Activated T-helper 1 cell treated with anti-CD3 and anti-CD28 coated beads, Interleukin-12 subunit alpha, Interleukin-12 subunit beta, Interleukin-2, Interleukin-4 antibody, amounts not matched to agents 30 ng/mL and 10 ng/mL and 1 ng/mL, durations not matched to agents 14 hours and 24 hours and 36 hours (primary cell): Measurements from ENCODE around the gene SALL4. TPM values are rescaled to one million over a fixed set of nuclear protein-coding genes. Genes with fewer than 3 reads are reported as not detected.
A peak's percentile ranks its signal among the peaks of the same experiment; 100 is the strongest.
"Not testable (repeated sequence)": the region's sequence is repeated elsewhere in the genome, so short reads cannot be mapped to it uniquely, and the experiment has no call there.

Experiments
- DNase-seq: peaks from one replicate; pipeline ENCODE4 v3.0.0; 2021; ENCODE audit warnings: low spot score
- H3K27ac Mint-ChIP-seq: one replicate; pipeline ENCODE4 v1.8.0; 2021; ENCODE audit warnings: mild to moderate bottlenecking, mixed read lengths
- H3K27me3 Mint-ChIP-seq: one replicate; pipeline ENCODE4 v1.8.0; 2022; ENCODE audit warnings: mild to moderate bottlenecking, moderate library complexity, mixed read lengths; ENCODE audit not compliant: insufficient read depth
- H3K36me3 Mint-ChIP-seq: one replicate; pipeline ENCODE4 v1.8.0; 2021; ENCODE audit warnings: low read depth, mixed read lengths
- H3K4me1 Mint-ChIP-seq: one replicate; pipeline ENCODE4 v1.8.0; 2021; ENCODE audit warnings: low read depth, mixed read lengths
- H3K4me3 Mint-ChIP-seq: one replicate; pipeline ENCODE4 v1.8.0; 2021; ENCODE audit warnings: mild to moderate bottlenecking, moderate library complexity, mixed read lengths
- H3K9me3 Mint-ChIP-seq: one replicate; pipeline ENCODE4 v1.8.0; 2021; ENCODE audit warnings: mixed read lengths
- intact Hi-C: fragments of 100-400 bp; cut with micrococcal nuclease; formaldehyde crosslinking; loops from one replicate; pipeline ENCODE4 v1.15.1; 2024
- total RNA-seq: library from RNA; stranded (reverse); gene quantifications from 2 replicates; pipeline ENCODE4 v1.2.3, GENCODE V29; 2022

Gene SALL4
- total RNA-seq, 1 donor from 2014 or later: 1.0 TPM

DNA sequence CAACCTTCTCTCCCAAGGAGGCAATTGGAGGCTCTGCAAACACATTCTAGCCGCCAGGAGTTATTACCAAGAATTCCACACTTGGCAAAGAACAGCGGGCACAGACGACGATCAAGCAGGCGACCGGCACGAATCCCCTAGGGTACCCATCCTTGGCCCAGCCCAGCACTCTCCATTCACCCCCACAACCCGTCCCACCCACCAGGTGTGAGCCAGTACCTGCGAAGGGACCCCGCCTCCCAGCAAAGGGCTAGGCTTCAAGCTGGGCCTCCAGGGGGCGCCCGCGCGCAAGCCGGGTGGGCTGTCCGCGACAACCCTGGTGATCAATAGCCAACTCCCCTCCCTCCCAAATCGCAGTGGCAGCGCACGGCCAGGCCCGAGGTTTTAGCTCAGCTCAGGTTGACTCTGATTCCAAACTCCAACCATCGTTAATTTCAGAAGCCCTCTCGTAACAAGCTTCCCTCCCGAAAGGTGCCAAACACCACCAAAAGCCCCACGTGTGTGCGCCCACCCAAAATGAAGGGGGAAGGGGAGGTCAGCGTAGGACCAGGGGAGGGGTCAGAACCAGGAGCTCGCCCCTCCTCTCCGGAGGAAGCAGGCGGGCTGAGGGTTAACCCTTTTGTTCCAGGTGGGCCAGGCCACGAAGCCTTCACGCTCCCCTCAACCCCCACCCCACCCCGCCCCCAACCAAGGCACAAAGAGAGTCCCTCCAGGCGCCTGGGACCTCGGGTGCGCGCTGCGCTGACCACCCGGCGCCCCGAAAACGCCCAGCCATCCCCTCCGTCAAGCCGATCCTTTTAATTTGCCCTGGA lies 2.1 kb downstream of the SALL4 start:
- peak; percentile 38 for DNase-seq
- Mint-ChIP-seq H3K27me3 (peaks cover 73% of the 10 kb centered on the region), H3K27ac (peak overlapping the region; percentile 44), H3K9me3 (no peaks in the 10 kb centered on the region), H3K4me3 (peak overlapping the region; percentile 74), H3K36me3 (peaks cover 2% of the 10 kb centered on the region), H3K4me1 (peaks cover 3% of the 10 kb centered on the region)
- intact Hi-C loops: loop anchor here (1.0 to 10.0 kb wide), 4 partner anchors 33 to 815 kb away; no protein-coding TSS in a partner anchor

DNA sequence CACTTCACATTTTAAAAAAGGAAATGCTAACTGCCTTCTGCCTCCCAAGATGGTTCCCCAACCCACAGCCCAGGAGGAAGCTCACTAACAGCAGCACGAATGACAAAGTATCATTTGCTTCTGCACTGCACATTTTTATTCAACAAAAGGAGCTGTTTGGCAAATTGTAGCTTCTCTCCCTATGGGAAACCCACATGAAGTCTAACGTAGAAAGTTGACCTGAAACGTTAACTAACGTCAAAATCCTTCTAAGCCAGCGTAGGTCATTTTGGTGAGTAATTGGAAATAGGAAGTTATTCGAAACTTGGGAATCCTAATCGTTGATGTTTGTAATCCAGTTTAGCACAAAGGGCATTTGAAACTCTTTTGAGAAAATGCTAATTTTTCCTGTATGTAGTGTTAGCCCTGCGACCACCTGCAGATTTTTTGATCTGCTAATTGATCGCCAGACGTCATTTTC lies 2.9 kb downstream of the SALL4 start:
- Mint-ChIP-seq H3K27me3 (peaks cover 68% of the 10 kb centered on the region), H3K9me3 (no peaks in the 10 kb centered on the region), H3K4me1 (peaks cover 3% of the 10 kb centered on the region), H3K36me3 (peaks cover 2% of the 10 kb centered on the region), H3K27ac (no peak overlapping the region), H3K4me3 (no peak overlapping the region)
- intact Hi-C loops: no loop called here
- DNase-seq: no peak

DNA sequence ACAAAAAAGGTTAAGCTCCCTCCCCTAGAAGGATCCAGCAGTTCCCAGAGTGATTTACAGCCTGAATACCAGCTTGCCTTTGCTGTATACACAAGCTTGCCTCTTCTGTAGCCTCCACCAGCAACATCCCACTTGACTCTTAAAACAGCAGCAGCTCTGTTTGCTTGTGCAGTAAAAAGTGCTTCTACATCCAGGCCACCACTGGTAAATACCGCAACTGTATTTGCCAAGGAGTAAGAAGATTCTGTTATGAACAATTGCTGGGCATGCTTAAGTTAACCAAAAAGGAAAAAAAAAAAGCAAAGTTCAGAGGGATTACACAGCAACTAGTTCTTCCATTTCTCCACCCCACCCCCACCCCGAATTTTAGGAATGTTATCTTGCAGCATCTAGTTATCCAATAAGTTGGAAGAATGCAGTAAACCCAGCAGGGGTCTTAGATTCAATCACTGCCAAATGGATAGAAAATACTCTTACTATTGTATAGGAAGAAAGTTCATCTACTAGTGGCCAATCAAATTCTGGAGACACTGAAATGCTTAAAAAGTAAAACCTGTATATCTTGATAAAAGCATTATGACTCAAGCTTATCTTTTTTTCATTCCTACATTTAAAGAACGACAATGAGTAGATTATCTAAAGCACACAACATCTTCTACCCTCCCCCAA lies 4.8 kb downstream of the SALL4 start:
- Mint-ChIP-seq H3K27me3 (peaks cover 56% of the 10 kb centered on the region), H3K4me3 (no peak overlapping the region), H3K4me1 (peaks cover 3% of the 10 kb centered on the region), H3K9me3 (no peaks in the 10 kb centered on the region), H3K36me3 (peaks cover 2% of the 10 kb centered on the region), H3K27ac (no peak overlapping the region)
- DNase-seq: no peak
- intact Hi-C loops: no loop called here

DNA sequence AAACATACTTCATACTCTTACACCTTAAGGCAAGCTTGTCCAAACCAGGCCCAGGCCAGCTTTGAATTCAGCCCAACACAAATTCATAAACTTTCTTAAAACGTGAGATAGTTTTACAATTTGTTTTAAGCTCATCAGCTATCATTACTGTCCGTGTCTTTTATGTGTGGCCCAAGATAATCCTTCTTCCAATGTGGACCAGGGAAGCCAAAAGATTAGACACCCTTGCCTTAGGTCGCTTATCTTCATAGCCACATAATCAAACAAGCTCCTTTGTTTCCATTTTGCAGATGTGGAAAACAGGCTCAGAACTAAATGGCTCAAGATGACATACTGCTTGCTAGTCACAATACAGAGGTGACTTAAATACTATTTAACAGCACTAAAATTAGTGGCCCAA lies 6.0 kb downstream of the SALL4 start:
- H3K36me3 Mint-ChIP-seq: peaks cover 2% of the 10 kb centered on the region
- peaks cover 3% of the 10 kb centered on the region for H3K4me1 Mint-ChIP-seq
- no peaks in the 10 kb centered on the region for H3K9me3 Mint-ChIP-seq
- no peak for DNase-seq
- peaks cover 49% of the 10 kb centered on the region for H3K27me3 Mint-ChIP-seq
- H3K4me3 Mint-ChIP-seq: no peak overlapping the region
- no peak overlapping the region for H3K27ac Mint-ChIP-seq
- intact Hi-C loops: no loop called here

DNA sequence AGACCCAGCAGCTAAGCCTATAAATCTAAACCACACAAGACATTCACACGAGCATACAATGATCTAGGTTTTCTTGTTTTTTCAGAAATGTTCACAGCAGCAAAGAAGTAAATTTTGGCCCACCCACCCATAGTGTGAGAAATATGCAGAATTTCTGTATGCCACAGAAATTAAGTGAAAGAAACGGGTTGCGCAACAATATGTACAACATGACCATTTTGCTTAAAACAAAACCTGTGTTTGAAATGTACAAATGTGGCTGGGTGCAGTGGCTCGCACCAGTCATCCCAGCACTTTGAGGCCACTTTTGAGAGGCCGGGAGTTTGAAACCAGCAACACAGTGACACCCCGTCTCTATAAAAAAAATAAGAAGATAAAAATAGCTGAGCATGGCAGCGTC lies 9.4 kb downstream of the SALL4 start:
- no peaks in the 10 kb centered on the region for H3K36me3 Mint-ChIP-seq
- H3K4me3 Mint-ChIP-seq: no peak overlapping the region
- H3K27ac Mint-ChIP-seq: no peak overlapping the region
- DNase-seq: no peak
- intact Hi-C loops: no loop called here
- no peaks in the 10 kb centered on the region for H3K4me1 Mint-ChIP-seq
- H3K9me3 Mint-ChIP-seq: no peaks in the 10 kb centered on the region
- peaks cover 18% of the 10 kb centered on the region for H3K27me3 Mint-ChIP-seq

DNA sequence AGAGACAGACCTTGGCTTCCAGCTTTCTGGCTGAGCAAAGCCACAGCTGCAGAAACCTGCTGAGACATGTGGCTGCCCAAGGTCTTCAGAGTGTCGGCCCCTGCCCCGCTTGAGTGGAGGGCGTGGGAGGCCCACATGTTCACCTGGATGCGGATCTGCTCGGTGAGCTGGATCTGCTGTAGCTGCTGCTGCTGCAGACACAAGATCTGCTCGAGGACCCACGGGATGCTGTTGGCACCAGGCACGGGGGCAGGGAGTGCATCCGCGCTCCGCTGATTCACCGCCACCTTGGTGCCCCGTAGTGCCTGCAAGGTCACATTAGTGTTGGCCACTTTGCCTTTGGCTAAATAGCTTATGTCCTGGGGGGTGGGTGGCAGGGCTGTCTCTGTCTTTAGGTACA lies 10.7 kb downstream of the SALL4 start:
- Mint-ChIP-seq H3K36me3 (no peaks in the 10 kb centered on the region), H3K9me3 (no peaks in the 10 kb centered on the region), H3K4me3 (no peak overlapping the region), H3K4me1 (no peaks in the 10 kb centered on the region), H3K27ac (no peak overlapping the region), H3K27me3 (peaks cover 10% of the 10 kb centered on the region)
- intact Hi-C loops: no loop called here
- DNase-seq: no peak

DNA sequence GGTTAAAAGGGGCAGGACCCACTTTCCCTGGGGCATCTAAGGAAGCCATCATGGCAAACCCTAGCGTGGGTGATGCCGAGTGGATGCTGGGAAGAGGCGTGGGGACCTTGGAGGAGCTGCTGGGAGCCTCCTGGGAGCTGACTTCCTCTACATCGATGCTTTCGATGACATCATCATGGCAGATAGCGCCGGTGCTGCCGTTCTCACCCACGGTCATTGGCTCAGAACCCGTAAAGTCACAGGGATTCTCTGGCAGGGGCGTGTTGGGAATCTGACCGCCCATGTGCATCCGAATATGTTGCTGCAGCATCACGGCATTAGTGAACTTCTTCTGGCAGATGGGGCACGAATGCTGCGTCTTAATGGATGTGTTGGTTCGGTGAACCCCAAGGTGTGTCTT lies 12.1 kb downstream of the SALL4 start:
- H3K36me3 Mint-ChIP-seq: no peaks in the 10 kb centered on the region
- no peaks in the 10 kb centered on the region for H3K4me1 Mint-ChIP-seq
- no peak overlapping the region for H3K27ac Mint-ChIP-seq
- H3K4me3 Mint-ChIP-seq: no peak overlapping the region
- H3K9me3 Mint-ChIP-seq: no peaks in the 10 kb centered on the region
- intact Hi-C loops: no loop called here
- peaks cover 7% of the 10 kb centered on the region for H3K27me3 Mint-ChIP-seq
- DNase-seq: no peak

DNA sequence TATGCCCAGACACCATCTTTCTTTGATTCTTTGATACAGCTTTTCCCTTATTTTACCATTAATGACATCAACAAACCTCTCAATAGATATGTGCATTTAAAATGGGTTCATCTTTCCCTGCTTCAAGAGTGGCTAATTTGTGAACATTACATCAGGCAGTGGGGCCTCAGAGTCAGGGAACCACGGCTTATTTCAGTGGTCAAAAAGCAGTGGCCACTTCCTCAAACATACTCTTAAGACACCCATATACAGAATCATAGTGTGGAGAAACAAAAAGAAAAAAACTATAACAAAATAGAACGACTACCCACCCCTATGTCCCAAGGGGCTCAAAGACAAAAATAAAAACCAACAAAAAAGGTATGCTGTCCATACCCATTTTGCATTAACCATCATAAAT lies 12.9 kb downstream of the SALL4 start:
- no peak overlapping the region for H3K4me3 Mint-ChIP-seq
- no peaks in the 10 kb centered on the region for H3K36me3 Mint-ChIP-seq
- H3K9me3 Mint-ChIP-seq: no peaks in the 10 kb centered on the region
- H3K27ac Mint-ChIP-seq: no peak overlapping the region
- peaks cover 9% of the 10 kb centered on the region for H3K27me3 Mint-ChIP-seq
- no peaks in the 10 kb centered on the region for H3K4me1 Mint-ChIP-seq
- no peak for DNase-seq
- intact Hi-C loops: no loop called here

DNA sequence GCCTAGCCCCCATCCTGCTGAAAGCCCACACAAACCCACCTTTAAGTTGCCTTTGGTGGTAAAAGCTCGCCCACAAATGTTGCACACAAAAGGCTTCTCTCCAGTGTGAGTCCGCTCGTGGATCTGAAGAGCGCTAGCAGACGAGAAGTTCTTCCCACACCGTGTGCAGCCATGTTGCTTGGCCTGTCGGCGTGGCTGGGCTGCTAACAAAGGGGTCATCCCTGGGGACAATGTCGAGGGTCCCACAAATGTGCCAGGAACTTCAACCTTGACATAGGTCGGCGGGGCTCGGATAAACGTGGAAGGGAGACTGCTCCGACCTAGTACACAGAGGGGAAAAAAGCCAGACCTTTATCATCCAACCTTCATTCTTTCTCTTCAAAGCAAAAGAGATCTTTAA lies 13.5 kb downstream of the SALL4 start:
- Mint-ChIP-seq H3K9me3 (no peaks in the 10 kb centered on the region), H3K4me1 (no peaks in the 10 kb centered on the region), H3K27ac (no peak overlapping the region), H3K36me3 (no peaks in the 10 kb centered on the region), H3K4me3 (no peak overlapping the region), H3K27me3 (peaks cover 6% of the 10 kb centered on the region)
- intact Hi-C loops: no loop called here
- no peak for DNase-seq

DNA sequence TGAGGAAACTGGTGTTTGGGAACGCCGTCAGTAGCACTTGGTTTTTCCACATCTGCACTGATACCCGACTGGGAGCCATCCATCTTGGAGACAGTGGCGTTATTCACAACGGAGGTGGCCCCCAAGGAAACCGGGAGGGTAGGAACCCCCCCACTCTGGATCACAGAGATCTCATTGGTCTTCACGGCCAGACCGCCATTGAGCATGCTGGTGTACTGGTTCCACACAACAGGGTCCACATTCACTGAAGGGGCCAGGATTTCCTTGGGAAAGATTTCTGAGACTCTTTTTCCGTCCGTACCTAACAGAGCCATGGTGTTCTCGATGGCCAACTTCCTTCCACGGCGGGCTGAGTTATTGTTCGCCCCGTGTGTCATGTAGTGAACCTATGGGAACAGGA lies 18.0 kb downstream of the SALL4 start:
- H3K27ac Mint-ChIP-seq: no peak overlapping the region
- no peaks in the 10 kb centered on the region for H3K36me3 Mint-ChIP-seq
- peaks cover 8% of the 10 kb centered on the region for H3K27me3 Mint-ChIP-seq
- DNase-seq: no peak
- no peaks in the 10 kb centered on the region for H3K9me3 Mint-ChIP-seq
- no peak overlapping the region for H3K4me3 Mint-ChIP-seq
- no peaks in the 10 kb centered on the region for H3K4me1 Mint-ChIP-seq
- intact Hi-C loops: no loop called here

DNA sequence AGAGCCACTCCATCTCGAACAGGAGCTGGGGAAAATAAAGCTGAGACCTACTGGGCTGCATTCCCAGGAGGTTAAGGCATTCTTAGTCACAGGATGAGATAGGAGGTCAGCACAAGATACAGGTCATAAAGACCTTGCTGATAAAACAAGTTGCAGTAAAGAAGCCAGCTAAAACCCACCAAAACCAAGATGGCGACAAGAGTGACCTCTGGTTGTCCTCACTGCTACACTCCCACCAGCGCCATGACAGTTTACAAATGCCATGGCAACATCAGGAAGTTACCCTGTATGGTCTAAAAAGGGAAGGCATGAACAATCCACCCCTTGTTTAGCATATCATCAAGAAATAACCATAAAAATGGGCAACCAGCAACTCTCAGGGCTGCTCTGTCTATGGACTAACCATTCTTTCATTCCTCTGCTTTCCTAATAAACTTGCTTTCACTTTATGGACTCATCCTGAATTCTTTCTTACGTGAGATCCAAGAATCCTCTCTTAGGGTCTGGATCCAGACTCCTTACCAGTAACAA lies 24.0 kb downstream of the SALL4 start:
- H3K36me3 Mint-ChIP-seq, H3K4me1 Mint-ChIP-seq, intact Hi-C loops, H3K27me3 Mint-ChIP-seq, DNase-seq, H3K4me3 Mint-ChIP-seq, H3K9me3 Mint-ChIP-seq, H3K27ac Mint-ChIP-seq: not testable (repeated sequence)

DNA sequence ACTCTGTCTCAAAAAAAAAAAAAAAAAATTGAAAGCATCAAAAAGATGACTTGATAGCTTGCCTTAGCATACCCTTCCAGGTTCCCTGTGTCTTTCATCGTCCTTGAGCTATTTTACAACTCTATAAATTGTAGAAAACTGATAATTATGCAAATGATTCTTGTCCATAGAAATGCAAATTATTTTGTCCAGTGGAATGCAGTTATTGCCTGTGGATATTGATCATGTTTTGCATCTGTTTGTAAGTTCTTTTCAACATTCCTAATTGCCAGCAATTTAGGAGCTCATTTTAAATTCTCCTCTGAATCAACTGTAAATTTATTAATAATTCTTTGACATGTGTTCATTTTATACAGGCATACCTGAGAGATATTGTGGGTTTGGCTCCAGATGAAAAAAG lies 27.1 kb downstream of the SALL4 start:
- Mint-ChIP-seq H3K4me1 (no peaks in the 10 kb centered on the region), H3K4me3 (no peak overlapping the region), H3K9me3 (no peaks in the 10 kb centered on the region), H3K27me3 (peaks cover 2% of the 10 kb centered on the region), H3K27ac (no peak overlapping the region), H3K36me3 (no peaks in the 10 kb centered on the region)
- no peak for DNase-seq
- intact Hi-C loops: no loop called here

DNA sequence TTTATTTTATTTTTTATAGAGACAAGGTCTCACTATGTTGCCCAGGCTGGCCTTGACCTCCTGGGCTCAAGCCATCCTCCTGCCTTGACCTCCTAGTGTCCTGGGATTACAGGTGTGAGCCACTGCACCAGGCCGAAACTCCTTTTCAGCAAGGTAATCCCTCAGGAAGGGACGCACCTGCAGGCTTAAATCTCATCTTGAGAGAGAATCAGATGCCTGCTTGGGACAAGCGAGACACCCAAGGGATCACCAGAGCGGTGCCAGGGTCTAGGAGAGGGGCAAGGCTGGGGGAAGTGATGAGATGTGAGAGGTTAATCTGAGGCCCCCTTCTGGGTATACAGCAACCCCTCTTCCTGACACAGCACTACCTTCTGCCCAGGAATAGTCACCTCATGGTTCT lies 30.1 kb downstream of the SALL4 start:
- Mint-ChIP-seq H3K9me3 (no peaks in the 10 kb centered on the region), H3K27me3 (peaks cover 17% of the 10 kb centered on the region), H3K4me3 (no peak overlapping the region), H3K27ac (no peak overlapping the region), H3K4me1 (peaks cover 9% of the 10 kb centered on the region), H3K36me3 (peaks cover 5% of the 10 kb centered on the region)
- intact Hi-C loops: no loop called here
- DNase-seq: no peak
